Caco-2 (cell line): ENCODE measurements around the gene GALNTL6. TPM values are rescaled to one million over a fixed set of nuclear protein-coding genes. Genes with fewer than 3 reads are reported as not detected.

Experiments
- BruUV-seq: library from RNA; stranded (reverse); fragments of 400-500 nt; replicated peaks from 2 replicates; lab custom pipeline; 2021; lab: Mats Ljungman, UMichigan
- CTCF ChIA-PET: fragments of 300-600 bp; sonication (Branson Sonifier 250); formaldehyde crosslinking; loops from one replicate; lab custom pipeline; 2022; ENCODE audit warnings: antibody characterized with exemption; lab: Charles Lee
- POLR2A ChIA-PET: fragments of 300-600 bp; sonication (Branson Sonifier 250); formaldehyde crosslinking; loops from one replicate; lab custom pipeline; 2022; ENCODE audit warnings: antibody characterized with exemption; lab: Charles Lee
- DNase-seq, 2 experiments: peaks; one replicate each; pipeline versions ENCODE4 v3.0.0 to v3.0.0-alpha.2; 2020 to 2022
- H3K27me3 ChIP-seq: replicated peaks from 2 replicates; pipeline ENCODE4 v1.6.0; 2011; ENCODE audit warnings: low read length; ENCODE audit not compliant: control insufficient read depth, insufficient read depth
- H3K36me3 ChIP-seq: 2 replicates; pipeline ENCODE4 v1.5.1; 2011; ENCODE audit warnings: low read length; ENCODE audit not compliant: control insufficient read depth, insufficient read depth
- H3K4me1 ChIP-seq: fragments of 250-450 bp; sonication (Bioruptor Pico); 2 replicates; pipeline ENCODE4 v1.5.1; 2020; ENCODE audit warnings: mild to moderate bottlenecking
- H3K4me3 ChIP-seq: 2 replicates; pipeline ENCODE4 v1.5.1; 2011; ENCODE audit warnings: low read depth, mild to moderate bottlenecking, control low read depth, low read length
- H3K9me3 ChIP-seq: fragments of 250-450 bp; sonication (Bioruptor Pico); 2 replicates; pipeline ENCODE4 v1.5.1; 2020; ENCODE audit warnings: mild to moderate bottlenecking, moderate library complexity
- H3K27ac Mint-ChIP-seq: one replicate; pipeline ENCODE4 v1.8.0; 2022; ENCODE audit warnings: mixed read lengths; ENCODE audit not compliant: unreplicated experiment
- H3K27me3 Mint-ChIP-seq: one replicate; pipeline ENCODE4 v1.8.0; 2022; ENCODE audit warnings: mixed read lengths; ENCODE audit not compliant: insufficient read depth, unreplicated experiment
- H3K36me3 Mint-ChIP-seq: one replicate; pipeline ENCODE4 v1.8.0; 2022; ENCODE audit warnings: mild to moderate bottlenecking, mixed read lengths; ENCODE audit not compliant: insufficient read depth, unreplicated experiment
- H3K4me1 Mint-ChIP-seq: one replicate; pipeline ENCODE4 v1.8.0; 2022; ENCODE audit warnings: low read depth, mixed read lengths; ENCODE audit not compliant: unreplicated experiment
- H3K4me3 Mint-ChIP-seq: one replicate; pipeline ENCODE4 v1.8.0; 2022; ENCODE audit warnings: mild to moderate bottlenecking, moderate library complexity, mixed read lengths; ENCODE audit not compliant: unreplicated experiment
- H3K9me3 Mint-ChIP-seq: one replicate; pipeline ENCODE4 v1.8.0; 2022; ENCODE audit warnings: mixed read lengths; ENCODE audit not compliant: unreplicated experiment
- CTCF ChIP-seq, 2 experiments: fragments of 200-600 bp in 1 of 2; IDR thresholded peaks; 1 replicate in 1 of 2; 2 replicates in 1 of 2; pipeline versions ENCODE4 v1.5.1 to v1.8.0; 2011 to 2022; ENCODE audit warnings: antibody characterized with exemption in 1 of 2, control low read depth in 1 of 2, inconsistent platforms in 1 of 2, low read depth in 1 of 2, low read length in 1 of 2, mild to moderate bottlenecking in 1 of 2, moderate library complexity in 1 of 2; ENCODE audit not compliant: insufficient read depth in 1 of 2, severe bottlenecking in 1 of 2, unreplicated experiment in 1 of 2
- intact Hi-C: fragments of 100-400 bp; cut with micrococcal nuclease; formaldehyde crosslinking; loops from one replicate; pipeline ENCODE4 v1.10.0; 2022; ENCODE audit not compliant: unreplicated experiment
- total RNA-seq: library from RNA; stranded (reverse); gene quantifications from 2 replicates; pipeline ENCODE4 v1.2.3, GENCODE V29; 2022

The GALNTL6 gene
- total RNA-seq, 1 experiment from 2014 or later: not detected

GRCh38 chr4:172323288-172323687, 510.1 kb downstream of the GALNTL6 start:
- BruUV-seq: no TSS peak
- no peak for TF ChIP-seq CTCF (IDR thresholded peaks at IDR 0.05; ENCODE audit: insufficient read depth in 1 of 2, low read depth in 1 of 2, low read length in 1 of 2, severe bottlenecking in 1 of 2, unreplicated experiment in 1 of 2)
- CTCF ChIA-PET: no interaction called here

GRCh38 chr4:172344308-172344938, 531.2 kb downstream of the GALNTL6 start:
- TF ChIP-seq CTCF (IDR thresholded peaks at IDR 0.05; ENCODE audit: insufficient read depth in 1 of 2, low read depth in 1 of 2, low read length in 1 of 2, severe bottlenecking in 1 of 2, unreplicated experiment in 1 of 2): no peak
- Histone ChIP-seq H3K36me3 (no peaks in the 10 kb centered on the region), H3K4me3 (no peak overlapping the region), H3K27me3 (no peaks in the 10 kb centered on the region), H3K4me1 (no peaks in the 10 kb centered on the region), H3K9me3 (no peaks in the 10 kb centered on the region)
- ChIA-PET POLR2A (no interaction called here), CTCF (no interaction called here)
- intact Hi-C loops: no loop called here
- Mint-ChIP-seq H3K4me3 (no peak overlapping the region), H3K36me3 (no peaks in the 10 kb centered on the region), H3K27ac (no peak overlapping the region), H3K4me1 (no peaks in the 10 kb centered on the region), H3K9me3 (no peaks in the 10 kb centered on the region), H3K27me3 (no peaks in the 10 kb centered on the region)
- no peak for DNase-seq
- no TSS peak for BruUV-seq

More at GRCh38 chr4:172323288-172323687, 510.1 kb downstream of the GALNTL6 start:
- H3K4me3 ChIP-seq: no peak overlapping the region
- Mint-ChIP-seq H3K27ac (no peak overlapping the region), H3K4me1 (no peaks in the 10 kb centered on the region), H3K27me3 (peaks cover 4% of the 10 kb centered on the region), H3K4me3 (no peak overlapping the region), H3K36me3 (no peaks in the 10 kb centered on the region), H3K9me3 (no peaks in the 10 kb centered on the region)
- no peaks in the 10 kb centered on the region for H3K9me3 ChIP-seq
- no peaks in the 10 kb centered on the region for H3K4me1 ChIP-seq
- intact Hi-C loops: no loop called here
- H3K36me3 ChIP-seq: no peaks in the 10 kb centered on the region
- no peak for DNase-seq
- POLR2A ChIA-PET: no interaction called here
- no peaks in the 10 kb centered on the region for H3K27me3 ChIP-seq

GRCh38 chr4:172348426-172348825, 535.2 kb downstream of the GALNTL6 start:
- TF ChIP-seq CTCF (IDR thresholded peaks at IDR 0.05; ENCODE audit: insufficient read depth in 1 of 2, low read depth in 1 of 2, low read length in 1 of 2, severe bottlenecking in 1 of 2, unreplicated experiment in 1 of 2): no peak
- Histone ChIP-seq H3K4me3 (no peak overlapping the region), H3K36me3 (no peaks in the 10 kb centered on the region), H3K27me3 (no peaks in the 10 kb centered on the region), H3K9me3 (no peaks in the 10 kb centered on the region), H3K4me1 (no peaks in the 10 kb centered on the region)
- BruUV-seq: no TSS peak
- ChIA-PET POLR2A (no interaction called here), CTCF (no interaction called here)
- no peaks in the 10 kb centered on the region for H3K9me3 Mint-ChIP-seq
- no peak for DNase-seq
- no peaks in the 10 kb centered on the region for H3K4me1 Mint-ChIP-seq
- H3K27ac Mint-ChIP-seq: no peak overlapping the region
- H3K4me3 Mint-ChIP-seq: no peak overlapping the region
- intact Hi-C loops: no loop called here
- H3K36me3 Mint-ChIP-seq: no peaks in the 10 kb centered on the region
- H3K27me3 Mint-ChIP-seq: no peaks in the 10 kb centered on the region
